ELR (cell line): ENCODE measurements around the gene CCNYL1.
"Not testable (repeated sequence)": the region's sequence is repeated elsewhere in the genome, so short reads cannot be mapped to it uniquely, and the experiment has no call there.

Source experiments
- DNase-seq: peaks from one replicate; pipeline ENCODE4 v3.0.0-alpha.2; 2015; ENCODE audit warnings: low read depth

The CCNYL1 gene

GRCh38 chr2:207697411-207697810, 14.0 kb upstream of the CCNYL1 start:
- no peak for DNase-seq

DNA sequence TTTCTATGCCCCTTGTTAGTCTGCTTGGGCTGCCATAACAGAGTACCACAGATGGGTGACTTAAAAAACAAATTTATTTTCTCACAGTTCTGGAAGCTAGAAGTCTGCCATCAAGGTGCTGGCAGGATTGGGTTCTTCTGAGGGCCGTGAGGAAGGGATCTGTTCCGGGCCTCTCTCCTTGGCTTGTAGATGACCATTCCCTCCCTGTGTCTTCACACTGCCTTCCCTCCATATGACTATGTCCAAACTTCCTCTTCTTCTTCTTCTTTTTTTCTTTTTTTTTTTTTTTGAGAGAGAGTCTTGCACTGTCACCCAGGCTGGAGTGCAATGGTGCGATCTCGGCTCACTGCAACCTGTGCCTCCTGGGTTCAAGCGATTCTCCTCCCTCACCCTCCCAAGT, 13.1 kb upstream of the CCNYL1 start:
- no peak for DNase-seq

DNA sequence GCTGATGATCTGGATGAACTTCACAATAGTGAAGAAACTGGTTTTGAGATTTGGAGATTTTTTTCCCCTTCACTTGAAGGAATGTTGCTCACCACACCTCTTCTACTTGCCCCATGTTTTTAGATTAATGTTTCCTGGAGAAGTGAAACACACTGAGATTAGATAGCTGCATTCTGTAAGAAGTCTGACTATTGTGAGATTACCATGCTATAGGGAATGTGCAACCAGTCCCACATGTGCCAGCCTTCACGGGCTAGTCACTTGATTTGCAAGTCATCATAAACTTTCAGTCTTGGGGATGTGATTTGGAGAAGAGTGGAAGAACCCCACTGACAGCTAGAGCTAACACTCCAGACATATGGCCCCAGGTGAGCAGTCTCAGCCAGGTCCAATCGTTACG, 7.4 kb upstream of the CCNYL1 start:
- DNase-seq: no peak

GRCh38 chr2:207704671-207705070, 6.8 kb upstream of the CCNYL1 start:
- DNase-seq: no peak

GRCh38 chr2:207706936-207707860, 4.2 kb upstream of the CCNYL1 start:
- DNase-seq: no peak

DNA sequence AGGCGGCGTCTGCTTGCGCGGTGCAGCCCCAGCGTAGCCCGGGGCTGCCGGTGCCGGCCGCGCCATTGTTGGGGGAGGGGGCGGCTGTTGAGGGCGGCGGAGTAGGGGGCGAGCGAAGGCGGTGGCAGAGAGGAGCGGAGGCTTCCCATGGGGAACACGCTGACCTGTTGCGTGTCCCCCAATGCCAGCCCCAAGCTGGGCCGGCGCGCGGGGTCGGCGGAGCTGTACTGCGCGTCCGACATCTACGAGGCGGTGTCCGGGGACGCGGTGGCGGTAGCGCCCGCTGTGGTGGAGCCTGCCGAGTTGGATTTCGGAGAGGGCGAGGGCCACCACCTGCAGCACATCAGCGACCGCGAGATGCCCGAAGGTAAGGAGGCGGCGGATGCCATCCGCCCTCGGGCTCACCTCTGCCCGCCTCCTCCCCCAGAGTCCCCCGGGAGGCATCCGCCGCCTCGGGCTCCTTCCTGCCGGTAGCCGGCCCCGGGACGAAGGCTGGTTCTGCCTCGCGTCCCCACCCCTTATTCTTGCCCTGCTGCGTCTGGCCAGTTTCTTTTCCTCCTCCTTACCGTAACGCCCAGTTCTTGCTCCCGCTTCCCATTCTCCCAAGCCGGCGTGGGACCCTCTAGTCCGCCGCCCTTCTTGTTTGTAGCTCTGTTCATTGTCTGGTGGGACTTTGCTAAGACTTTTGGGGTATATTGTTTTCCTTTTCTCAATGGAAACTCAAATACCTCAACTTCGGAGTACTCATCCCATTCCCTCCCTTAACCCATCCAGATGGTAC, 500 bp downstream of the CCNYL1 start:
- peak; percentile 62 for DNase-seq

DNA sequence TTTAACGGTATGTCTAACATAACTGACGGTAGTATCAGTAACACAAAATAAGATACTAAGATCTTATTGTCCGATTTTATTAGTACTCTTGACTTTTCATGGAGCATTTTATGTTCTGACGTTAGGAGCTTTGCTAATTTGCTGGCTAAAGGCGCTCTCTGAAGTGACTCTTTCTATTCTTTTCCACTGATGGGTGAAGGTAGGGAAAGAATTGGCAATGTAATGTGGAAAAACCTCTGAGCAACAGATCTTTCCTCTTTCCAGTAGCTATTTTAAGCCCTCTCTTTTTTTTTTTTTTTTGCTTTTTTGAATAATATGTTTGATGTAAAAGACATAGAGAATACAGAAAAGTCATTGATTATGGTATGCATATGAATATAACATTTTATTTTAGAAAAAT, 4.6 kb downstream of the CCNYL1 start:
- DNase-seq: no peak

DNA sequence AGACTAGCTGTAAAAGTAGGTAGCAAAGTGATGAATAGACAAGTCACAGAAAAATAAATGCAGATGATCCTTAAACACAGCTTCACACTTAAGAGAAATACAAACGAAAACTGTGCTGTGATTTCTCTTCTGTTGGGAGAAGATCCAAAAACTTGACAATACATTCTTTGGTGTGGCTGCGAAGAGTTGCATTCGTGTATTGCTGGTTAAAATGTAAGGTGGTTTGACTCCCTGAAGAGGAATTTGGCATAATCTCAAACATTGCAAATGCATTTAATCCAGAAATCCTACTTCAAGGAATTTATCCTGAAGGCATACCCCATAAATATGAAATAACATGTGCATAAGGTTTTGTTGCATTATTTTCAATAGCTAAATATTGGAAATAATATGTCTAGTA, 7.1 kb downstream of the CCNYL1 start:
- no peak for DNase-seq

- DNase-seq: no peak
These were observed 7.6 kb downstream of the CCNYL1 start for GRCh38 chr2:207719008-207719407.

- not testable (repeated sequence) for DNase-seq
These were observed 8.2 kb downstream of the CCNYL1 start for GRCh38 chr2:207719655-207720054.

- DNase-seq: no peak
These were observed 9.2 kb downstream of the CCNYL1 start for GRCh38 chr2:207720517-207721187.

GRCh38 chr2:207722773-207723424, 11.5 kb downstream of the CCNYL1 start:
- no peak for DNase-seq

DNA sequence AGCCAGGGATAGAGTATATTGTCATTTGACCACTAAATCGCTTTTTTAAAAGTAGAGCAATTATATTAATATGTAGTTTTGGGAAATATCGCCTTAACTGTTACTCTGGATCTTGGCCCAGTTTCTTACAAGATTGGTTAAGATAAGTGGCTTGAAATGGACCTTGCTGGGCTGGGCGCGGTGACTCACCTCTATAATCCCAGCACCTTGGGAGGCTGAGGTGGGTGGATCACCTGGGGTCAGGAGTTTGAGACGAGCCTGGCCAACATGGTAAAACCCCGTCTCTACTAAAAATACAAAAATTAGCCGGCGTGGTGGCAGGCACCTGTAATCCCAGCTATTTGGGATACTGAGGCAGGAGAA, 12.0 kb downstream of the CCNYL1 start:
- not testable (repeated sequence) for DNase-seq

- no peak for DNase-seq
These were observed 12.7 kb downstream of the CCNYL1 start for GRCh38 chr2:207724113-207724512.

GRCh38 chr2:207725873-207726578, 14.6 kb downstream of the CCNYL1 start:
- no peak for DNase-seq

DNA sequence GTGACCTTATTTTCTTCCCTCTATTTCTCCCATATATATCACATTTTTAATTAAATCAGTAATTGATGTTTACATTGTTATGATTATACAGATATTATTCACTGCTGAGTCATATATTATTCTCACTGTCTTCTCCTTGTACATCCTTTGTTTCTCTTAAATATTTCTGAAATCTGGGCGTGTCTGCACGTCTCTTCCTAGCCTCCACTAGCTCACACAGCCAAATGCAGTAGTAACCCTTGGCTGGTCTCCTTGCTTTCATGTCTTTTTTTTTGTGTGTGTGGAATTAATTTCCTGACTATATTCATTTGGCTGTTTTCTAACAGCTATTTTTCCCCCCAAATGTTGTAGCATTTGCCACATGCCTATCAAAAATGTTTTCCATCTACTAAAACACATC, 15.8 kb downstream of the CCNYL1 start:
- peak; percentile 72 for DNase-seq

- no peak for DNase-seq
These were observed 18.1 kb downstream of the CCNYL1 start for GRCh38 chr2:207729465-207729998.

DNA sequence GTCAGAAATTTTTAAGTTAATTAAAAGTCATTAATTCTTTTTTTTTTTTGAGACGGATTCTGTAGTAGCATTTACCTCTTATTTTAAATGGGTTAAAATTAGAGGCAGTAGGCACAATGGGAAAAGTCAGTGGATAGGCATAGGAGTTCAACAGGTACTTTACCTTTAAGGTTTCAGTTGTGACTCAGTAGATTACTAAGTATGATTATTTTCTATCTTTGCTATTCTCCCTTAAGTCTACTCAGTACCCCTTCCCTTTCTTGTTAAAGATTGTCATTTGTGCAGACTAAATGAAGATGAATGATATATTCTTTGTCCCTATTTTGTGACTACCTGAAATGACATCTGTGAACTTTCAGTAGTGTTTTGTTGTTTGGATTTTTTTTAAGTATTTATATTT, 19.7 kb downstream of the CCNYL1 start:
- DNase-seq: no peak

DNA sequence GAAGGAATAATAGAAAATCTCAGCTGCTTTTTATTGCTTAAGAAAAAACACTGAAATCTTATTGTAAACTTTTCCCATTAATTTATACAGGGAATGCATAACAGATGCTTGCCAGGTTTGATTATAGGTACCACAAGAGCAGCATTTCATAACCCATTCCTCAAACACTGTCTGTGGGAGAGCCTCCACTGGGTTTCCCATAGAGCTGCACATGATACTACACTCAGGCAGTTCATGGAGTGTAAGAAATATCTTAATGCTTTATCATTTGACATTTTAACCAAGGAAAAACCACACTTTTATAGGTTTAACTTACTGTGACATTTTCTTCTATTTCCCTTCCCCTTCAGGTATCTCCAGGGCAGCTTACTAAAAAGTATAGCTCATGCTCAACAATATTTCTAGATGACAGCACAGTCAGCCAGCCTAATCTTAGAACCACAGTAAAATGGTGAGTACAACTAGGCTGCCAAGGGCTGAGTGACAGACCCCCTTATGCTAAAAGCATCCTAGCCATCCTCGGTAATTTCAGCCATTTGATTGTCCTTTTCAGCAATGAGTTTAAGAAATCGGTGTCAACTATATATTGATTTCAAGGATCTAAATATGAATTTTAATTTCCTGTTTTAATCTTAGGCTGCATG, 22.3 kb downstream of the CCNYL1 start:
- no peak for DNase-seq

GRCh38 chr2:207734264-207734635, 22.8 kb downstream of the CCNYL1 start:
- peak; percentile 51 for DNase-seq
